ENCODE results near the gene CCDC87.

DNA sequence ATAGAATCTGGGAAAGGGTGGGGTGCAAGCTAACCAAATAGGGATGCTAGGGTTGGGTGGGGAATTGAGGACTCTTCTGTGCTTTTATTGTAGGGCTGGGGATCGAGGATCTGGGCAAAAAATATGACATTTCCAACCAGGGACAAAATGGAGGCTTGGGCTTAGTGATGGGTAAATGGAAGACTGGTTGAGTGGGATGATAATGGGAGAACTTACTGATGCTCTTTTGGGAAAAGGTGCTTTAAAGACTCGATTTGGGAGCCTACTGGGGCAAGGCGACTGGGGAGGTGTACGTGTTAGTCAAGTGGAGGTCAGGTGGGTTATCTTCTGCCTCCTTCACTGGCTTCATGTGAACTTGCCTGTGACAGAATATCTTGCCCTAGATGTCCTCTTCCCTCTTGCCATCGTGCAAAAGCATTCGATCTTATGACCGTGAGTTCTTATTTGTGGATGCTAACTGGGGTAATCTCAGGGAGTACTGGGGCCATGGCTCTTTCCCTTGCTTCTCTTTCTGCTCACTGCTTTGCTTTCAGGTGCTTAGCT lies 35.3 kb upstream of the CCDC87 start:
- TF ChIP-seq, protein P1, sequence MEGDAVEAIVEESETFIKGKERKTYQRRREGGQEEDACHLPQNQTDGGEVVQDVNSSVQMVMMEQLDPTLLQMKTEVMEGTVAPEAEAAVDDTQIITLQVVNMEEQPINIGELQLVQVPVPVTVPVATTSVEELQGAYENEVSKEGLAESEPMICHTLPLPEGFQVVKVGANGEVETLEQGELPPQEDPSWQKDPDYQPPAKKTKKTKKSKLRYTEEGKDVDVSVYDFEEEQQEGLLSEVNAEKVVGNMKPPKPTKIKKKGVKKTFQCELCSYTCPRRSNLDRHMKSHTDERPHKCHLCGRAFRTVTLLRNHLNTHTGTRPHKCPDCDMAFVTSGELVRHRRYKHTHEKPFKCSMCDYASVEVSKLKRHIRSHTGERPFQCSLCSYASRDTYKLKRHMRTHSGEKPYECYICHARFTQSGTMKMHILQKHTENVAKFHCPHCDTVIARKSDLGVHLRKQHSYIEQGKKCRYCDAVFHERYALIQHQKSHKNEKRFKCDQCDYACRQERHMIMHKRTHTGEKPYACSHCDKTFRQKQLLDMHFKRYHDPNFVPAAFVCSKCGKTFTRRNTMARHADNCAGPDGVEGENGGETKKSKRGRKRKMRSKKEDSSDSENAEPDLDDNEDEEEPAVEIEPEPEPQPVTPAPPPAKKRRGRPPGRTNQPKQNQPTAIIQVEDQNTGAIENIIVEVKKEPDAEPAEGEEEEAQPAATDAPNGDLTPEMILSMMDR (IDR thresholded peaks at IDR 0.05): no peak
- TF ChIP-seq POLR2AphosphoS5 (IDR thresholded peaks at IDR 0.05) (no peak), POLR2A (IDR thresholded peaks at IDR 0.05) (no peak)

Measured in transverse colon (tissue), 4 donors.